HepG2 (cell line): Measurements from ENCODE around the gene CA7. TPM values are rescaled to one million over a fixed set of nuclear protein-coding genes. Genes with fewer than 3 reads are reported as not detected.
A peak's percentile ranks its signal among the peaks of the same experiment; 100 is the strongest.

Experiments
- AKAP8 ChIP-seq: sonication (generic); formaldehyde crosslinking; IDR thresholded peaks from 2 replicates; pipeline ENCODE4 v1.5.1; 2020; ENCODE audit warnings: mild to moderate bottlenecking, missing genetic modification reagents
- CENPX ChIP-seq: sonication (generic); formaldehyde crosslinking; IDR thresholded peaks from 2 replicates; pipeline ENCODE4 v1.9.0; 2021; ENCODE audit warnings: mild to moderate bottlenecking, missing genetic modification reagents, moderate library complexity
- ELF3 ChIP-seq: IDR thresholded peaks from 2 replicates; pipeline ENCODE4 v1.6.1; 2016; ENCODE audit warnings: missing genetic modification reagents, missing compliant biosample characterization
- EP300 ChIP-seq, 3 experiments: sonication (generic) in 1 of 3; formaldehyde crosslinking in 1 of 3; IDR thresholded peaks; 2 replicates each; pipeline versions ENCODE4 v1.5.1 to v1.6.1; 2011 to 2020; ENCODE audit warnings: low read depth in 2 of 3, low read length in 2 of 3, borderline replicate concordance in 1 of 3, improper control_type of control experiment in 1 of 3, mild to moderate bottlenecking in 1 of 3, missing genetic modification reagents in 1 of 3, moderate library complexity in 1 of 3
- HDAC2 ChIP-seq: sonication (generic); formaldehyde crosslinking; IDR thresholded peaks from 2 replicates; pipeline ENCODE4 v1.4.0; 2020; ENCODE audit warnings: missing genetic modification reagents
- HNRNPLL ChIP-seq: fragments of 200-400 bp; formaldehyde crosslinking; IDR thresholded peaks from 2 replicates; pipeline ENCODE4 v1.6.1; 2017; ENCODE audit warnings: mild to moderate bottlenecking, low read depth, low read length; ENCODE audit not compliant: poor library complexity, severe bottlenecking
- JUNB ChIP-seq: sonication (generic); formaldehyde crosslinking; IDR thresholded peaks from 2 replicates; pipeline ENCODE4 v1.8.0; 2022; ENCODE audit warnings: missing genetic modification reagents, mild to moderate bottlenecking, borderline replicate concordance
- KDM5B ChIP-seq: sonication (generic); formaldehyde crosslinking; IDR thresholded peaks from 2 replicates; pipeline ENCODE4 v1.4.0; 2020; ENCODE audit warnings: missing genetic modification reagents, mild to moderate bottlenecking, borderline replicate concordance
- KMT2B ChIP-seq: IDR thresholded peaks from 2 replicates; pipeline ENCODE4 v1.6.1; 2016; ENCODE audit warnings: missing genetic modification reagents, missing compliant biosample characterization
- MAF1 ChIP-seq: sonication (generic); formaldehyde crosslinking; IDR thresholded peaks from 2 replicates; pipeline ENCODE4 v1.5.0; 2020; ENCODE audit warnings: missing genetic modification reagents, borderline replicate concordance
- MXI1 ChIP-seq: IDR thresholded peaks from 3 replicates; pipeline ENCODE4 v1.6.1; 2012; ENCODE audit warnings: low read depth, low read length, inconsistent platforms, borderline replicate concordance
- NBN ChIP-seq: fragments of 450-650 bp; conservative IDR thresholded peaks from 2 replicates; pipeline ENCODE4 v1.6.1; 2017
- NCOA5 ChIP-seq: sonication (generic); formaldehyde crosslinking; IDR thresholded peaks from 2 replicates; pipeline ENCODE4 v1.4.0; 2020; ENCODE audit warnings: missing genetic modification reagents
- NFE2 ChIP-seq: sonication (generic); formaldehyde crosslinking; IDR thresholded peaks from 2 replicates; pipeline ENCODE4 v1.4.0; 2020; ENCODE audit warnings: missing genetic modification reagents
- SNRNP70 ChIP-seq: fragments of 200-400 bp; formaldehyde crosslinking; IDR thresholded peaks from 2 replicates; pipeline ENCODE4 v1.6.1; 2017; ENCODE audit warnings: mild to moderate bottlenecking, low read depth, low read length, moderate library complexity
- ZBTB42 ChIP-seq: sonication (generic); formaldehyde crosslinking; IDR thresholded peaks from 2 replicates; pipeline ENCODE4 v1.5.0; 2020; ENCODE audit warnings: mild to moderate bottlenecking, missing genetic modification reagents
- ZMYM3 ChIP-seq: sonication (generic); formaldehyde crosslinking; IDR thresholded peaks from 2 replicates; pipeline ENCODE4 v1.5.1; 2020; ENCODE audit warnings: mild to moderate bottlenecking, missing genetic modification reagents
- ZNF160 ChIP-seq: sonication (generic); formaldehyde crosslinking; IDR thresholded peaks from 2 replicates; pipeline ENCODE4 v1.8.0; 2022; ENCODE audit warnings: mild to moderate bottlenecking, inconsistent platforms, missing genetic modification reagents
- ZNF432 ChIP-seq: sonication (generic); formaldehyde crosslinking; IDR thresholded peaks from 2 replicates; pipeline ENCODE4 v1.5.0; 2020; ENCODE audit warnings: missing genetic modification reagents, mild to moderate bottlenecking, borderline replicate concordance
- ZNF546 ChIP-seq: sonication (generic); formaldehyde crosslinking; conservative IDR thresholded peaks from 2 replicates; pipeline ENCODE4 v1.8.1; 2023; ENCODE audit warnings: mild to moderate bottlenecking, missing genetic modification reagents
- ZNF552 ChIP-seq: sonication (generic); formaldehyde crosslinking; IDR thresholded peaks from 2 replicates; pipeline ENCODE4 v1.9.0; 2022; ENCODE audit warnings: missing genetic modification reagents, mild to moderate bottlenecking, borderline replicate concordance
- ZNF724P ChIP-seq: sonication (generic); formaldehyde crosslinking; IDR thresholded peaks from 2 replicates; pipeline ENCODE4 v1.8.0; 2022; ENCODE audit warnings: missing genetic modification reagents, borderline replicate concordance
- ZSCAN25 ChIP-seq: sonication (generic); formaldehyde crosslinking; IDR thresholded peaks from 2 replicates; pipeline ENCODE4 v1.8.0; 2022; ENCODE audit warnings: mild to moderate bottlenecking, missing genetic modification reagents
- ZSCAN31 ChIP-seq: sonication (generic); formaldehyde crosslinking; IDR thresholded peaks from 2 replicates; pipeline ENCODE4 v1.5.0; 2020; ENCODE audit warnings: low read depth, mild to moderate bottlenecking, missing genetic modification reagents
- polyA plus RNA-seq, 8 experiments: library from polyadenylated mRNA; depleted of rRNA in 3 of 8; stranded (reverse) in 7 of 8; unstranded in 1 of 8; fragments of >200 nt; fragmentation: Illumina TruSeq in 4 of 8; extraction: Trizol in 4 of 8; gene quantifications; 2 replicates each; pipeline versions ENCODE4 v1.2.1 to v1.2.3, GENCODE V29; 2011 to 2016; ENCODE audit warnings: low read depth in 4 of 8, missing spikeins in 1 of 8, mixed read lengths in 1 of 8; ENCODE audit not compliant: insufficient read depth in 1 of 8
- total RNA-seq, 5 experiments: library from RNA; depleted of rRNA; stranded (reverse); fragments of >200 nt; fragmentation: Illumina TruSeq; extraction: Trizol; gene quantifications; 2 replicates each; pipeline ENCODE4 v1.2.3, GENCODE V29; 2016; ENCODE audit warnings: low read depth in 1 of 5
- TF ChIP-seq, protein P1 (sequence below): sonication (generic); formaldehyde crosslinking; IDR thresholded peaks from 2 replicates; pipeline ENCODE4 v1.4.0; 2020; ENCODE audit warnings: mild to moderate bottlenecking, missing genetic modification reagents, borderline replicate concordance
- TF ChIP-seq, protein P2 (sequence below): sonication (generic); formaldehyde crosslinking; conservative IDR thresholded peaks from 2 replicates; pipeline ENCODE4 v1.4.0; 2020; ENCODE audit warnings: missing genetic modification reagents

The CA7 gene
- total and polyA plus RNA-seq, 2 of the 13 experiments (the other 11 are each of a cell fraction or from before 2014, with no cell fraction given): not detected

- peak; percentile 96 for TF ChIP-seq ZNF552
- TF ChIP-seq ZBTB42 (CRISPR knock-in tag): peak; percentile 90
- peak; percentile 24; the same call in 1 of the 2 replicates for TF ChIP-seq NFE2 (CRISPR knock-in tag)
- no peak for TF ChIP-seq NCOA5 (CRISPR knock-in tag)
- peak; percentile 79 for TF ChIP-seq HNRNPLL
- TF ChIP-seq MAF1 (CRISPR knock-in tag): peak; percentile 78
- no peak; the same call in 1 of the 2 replicates for TF ChIP-seq ZNF724P (CRISPR knock-in tag)
- peak; percentile 82 for TF ChIP-seq HDAC2 (CRISPR knock-in tag)
- no peak for TF ChIP-seq ZNF432
- TF ChIP-seq AKAP8 (CRISPR knock-in tag): peak; percentile 86; the same call in 1 of the 2 replicates
- TF ChIP-seq ELF3 (CRISPR knock-in tag): peak; percentile 79
- TF ChIP-seq SNRNP70: no peak
- no peak for TF ChIP-seq CENPX
- TF ChIP-seq MXI1: peak; percentile 55; the same call in 1 of the 3 replicates
- TF ChIP-seq ZNF160 (CRISPR knock-in tag): peak; percentile 80; the same call in 1 of the 2 replicates
- TF ChIP-seq NBN: no peak
- TF ChIP-seq ZMYM3 (CRISPR knock-in tag): 0 out of 2 replicates have a peak, but pooled peaks have one; percentile 20
- TF ChIP-seq KDM5B (CRISPR knock-in tag): peak; percentile 99
- TF ChIP-seq, protein P1, sequence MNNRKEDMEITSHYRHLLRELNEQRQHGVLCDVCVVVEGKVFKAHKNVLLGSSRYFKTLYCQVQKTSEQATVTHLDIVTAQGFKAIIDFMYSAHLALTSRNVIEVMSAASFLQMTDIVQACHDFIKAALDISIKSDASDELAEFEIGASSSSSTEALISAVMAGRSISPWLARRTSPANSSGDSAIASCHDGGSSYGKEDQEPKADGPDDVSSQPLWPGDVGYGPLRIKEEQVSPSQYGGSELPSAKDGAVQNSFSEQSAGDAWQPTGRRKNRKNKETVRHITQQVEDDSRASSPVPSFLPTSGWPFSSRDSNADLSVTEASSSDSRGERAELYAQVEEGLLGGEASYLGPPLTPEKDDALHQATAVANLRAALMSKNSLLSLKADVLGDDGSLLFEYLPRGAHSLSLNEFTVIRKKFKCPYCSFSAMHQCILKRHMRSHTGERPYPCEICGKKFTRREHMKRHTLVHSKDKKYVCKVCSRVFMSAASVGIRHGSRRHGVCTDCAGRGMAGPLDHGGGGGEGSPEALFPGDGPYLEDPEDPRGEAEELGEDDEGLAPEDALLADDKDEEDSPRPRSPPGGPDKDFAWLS: no peak
- TF ChIP-seq ZSCAN31 (CRISPR knock-in tag): no peak; the same call in 1 of the 2 replicates
- peak; percentile 98 for TF ChIP-seq ZNF546 (CRISPR knock-in tag)
- TF ChIP-seq, protein P2, sequence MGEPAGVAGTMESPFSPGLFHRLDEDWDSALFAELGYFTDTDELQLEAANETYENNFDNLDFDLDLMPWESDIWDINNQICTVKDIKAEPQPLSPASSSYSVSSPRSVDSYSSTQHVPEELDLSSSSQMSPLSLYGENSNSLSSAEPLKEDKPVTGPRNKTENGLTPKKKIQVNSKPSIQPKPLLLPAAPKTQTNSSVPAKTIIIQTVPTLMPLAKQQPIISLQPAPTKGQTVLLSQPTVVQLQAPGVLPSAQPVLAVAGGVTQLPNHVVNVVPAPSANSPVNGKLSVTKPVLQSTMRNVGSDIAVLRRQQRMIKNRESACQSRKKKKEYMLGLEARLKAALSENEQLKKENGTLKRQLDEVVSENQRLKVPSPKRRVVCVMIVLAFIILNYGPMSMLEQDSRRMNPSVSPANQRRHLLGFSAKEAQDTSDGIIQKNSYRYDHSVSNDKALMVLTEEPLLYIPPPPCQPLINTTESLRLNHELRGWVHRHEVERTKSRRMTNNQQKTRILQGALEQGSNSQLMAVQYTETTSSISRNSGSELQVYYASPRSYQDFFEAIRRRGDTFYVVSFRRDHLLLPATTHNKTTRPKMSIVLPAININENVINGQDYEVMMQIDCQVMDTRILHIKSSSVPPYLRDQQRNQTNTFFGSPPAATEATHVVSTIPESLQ (CRISPR knock-in tag): no peak
- peak; percentile 59; the same call in 1 of the 2 replicates for TF ChIP-seq ZSCAN25 (CRISPR knock-in tag)
- TF ChIP-seq EP300 (IDR thresholded peaks at IDR 0.05; ENCODE audit: low read depth in 2 of 2, low read length in 2 of 2): peak in 1 of 2 experiments; percentile 1; a peak in 1 of 4 replicates
- TF ChIP-seq EP300 (CRISPR knock-in tag; IDR thresholded peaks at IDR 0.05; ENCODE audit: borderline replicate concordance): peak; percentile 60; the same call in 1 of the 2 replicates
- TF ChIP-seq KMT2B (CRISPR knock-in tag): peak; percentile 91
- peak; percentile 78 for TF ChIP-seq JUNB
Observed at GRCh38 chr16:66880288-66881013, 36.2 kb downstream of the CA7 start, which contains the start of gene PDP2 (continued).
